Measurements from ENCODE around the gene CCNL2. TPM values are rescaled to one million over a fixed set of nuclear protein-coding genes. Genes with fewer than 3 reads are reported as not detected.

Gene CCNL2
- total RNA-seq, 1 donor from 2014 or later = 144 TPM

DNA sequence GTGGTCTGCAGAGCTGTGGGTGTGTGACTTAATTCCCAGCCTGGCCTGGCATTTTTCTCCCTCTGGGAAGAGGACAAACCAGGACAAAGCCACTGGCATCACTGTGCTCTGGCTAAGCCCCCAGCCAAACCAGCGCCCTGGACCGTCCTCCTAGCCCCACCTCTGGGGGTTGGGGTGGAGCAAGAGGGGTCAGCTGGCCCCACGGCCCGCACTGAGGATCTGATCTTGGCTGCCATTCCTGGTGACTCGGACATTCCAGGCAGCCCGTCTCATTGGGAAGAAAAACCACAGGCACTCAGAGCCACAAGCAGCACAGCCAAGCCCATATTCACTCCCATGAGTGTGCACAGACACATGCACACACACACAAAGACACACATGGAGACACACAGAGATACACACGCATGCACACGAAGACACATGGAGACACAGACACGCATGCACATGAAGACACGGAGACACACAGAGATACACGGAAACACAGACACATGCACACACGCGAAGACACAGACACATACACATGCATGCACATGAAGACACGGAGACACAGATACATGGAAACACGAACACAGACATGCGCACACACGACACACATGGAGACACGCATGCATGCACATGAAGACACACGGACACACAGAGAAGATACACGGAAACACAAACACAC is 38.5 kb downstream of the CCNL2 start:
- intact Hi-C loops (cut with micrococcal nuclease) = no loop called here
- no peak for DNase-seq
- no peaks in the 10 kb centered on the region for H3K36me3 Mint-ChIP-seq (ENCODE audit: low read depth)
- H3K4me3 Mint-ChIP-seq = no peak overlapping the region
- H3K27me3 Mint-ChIP-seq = peaks cover 15% of the 10 kb centered on the region
- no peak overlapping the region for H3K27ac Mint-ChIP-seq
- peaks cover 10% of the 10 kb centered on the region for H3K4me1 Mint-ChIP-seq
- no peaks in the 10 kb centered on the region for H3K9me3 Mint-ChIP-seq

DNA sequence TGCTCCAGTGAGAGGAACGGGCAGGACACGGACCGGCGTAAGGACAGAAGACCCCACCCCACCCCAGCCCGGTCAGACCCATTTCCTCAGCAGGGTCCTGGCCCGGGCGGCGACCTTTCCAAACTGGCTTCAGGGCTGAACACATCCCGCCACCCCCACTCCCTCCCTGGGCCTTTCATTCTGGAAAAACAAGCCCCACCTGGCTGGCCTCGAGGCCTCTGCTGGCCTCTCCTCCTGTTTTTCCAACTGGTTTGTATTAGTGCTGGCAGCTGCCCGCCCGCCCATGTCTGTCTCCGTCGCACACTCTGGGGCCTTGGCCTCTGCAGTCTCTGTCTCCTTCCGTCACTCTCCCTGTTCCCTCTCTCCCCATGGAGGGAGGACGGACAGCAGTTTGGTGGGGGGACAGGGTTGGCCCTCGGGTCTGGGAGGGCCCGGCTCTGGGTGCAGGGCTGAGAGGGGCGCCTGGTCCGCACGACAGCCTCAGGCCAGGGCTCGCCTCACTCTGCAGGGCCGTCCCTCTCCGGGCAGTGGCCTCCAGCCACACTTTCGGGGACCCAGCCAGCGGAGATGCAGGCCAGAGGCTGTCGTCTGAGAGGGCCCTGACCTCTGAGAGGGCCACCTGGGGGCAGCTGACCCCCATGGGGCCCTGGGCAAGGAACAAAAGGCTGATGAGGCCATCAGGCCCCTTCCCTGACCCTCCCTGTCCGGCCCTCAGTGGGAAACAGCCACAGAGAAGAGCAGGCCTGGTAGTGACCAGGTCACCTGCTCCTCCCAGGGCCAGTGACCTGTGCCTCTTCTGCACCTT is 39.3 kb downstream of the CCNL2 start:
- DNase-seq = no peak
- Mint-ChIP-seq H3K4me3 (peak overlapping the region; percentile 13), H3K9me3 (no peaks in the 10 kb centered on the region), H3K27me3 (peaks cover 15% of the 10 kb centered on the region), H3K36me3 (ENCODE audit: low read depth) (no peaks in the 10 kb centered on the region), H3K27ac (no peak overlapping the region), H3K4me1 (peaks cover 10% of the 10 kb centered on the region)
- intact Hi-C loops (cut with micrococcal nuclease) = no loop called here

DNA sequence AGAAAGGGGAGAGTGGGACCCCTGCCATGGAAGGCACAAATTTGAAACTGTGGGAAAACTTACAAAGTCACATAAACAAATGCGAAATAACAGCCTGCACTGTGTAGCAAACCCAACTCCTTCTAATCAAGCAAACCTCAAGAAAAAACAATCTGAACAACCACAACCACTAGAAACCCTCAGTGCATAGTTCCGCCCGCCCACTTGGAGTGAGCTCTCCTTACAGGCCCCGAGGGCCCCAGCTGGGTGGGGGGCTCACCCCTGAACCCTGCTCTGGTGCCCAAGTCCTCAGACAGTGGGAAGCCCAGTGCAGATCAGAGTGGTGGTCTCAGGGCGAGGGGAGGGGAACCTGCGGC is 39.8 kb downstream of the CCNL2 start:
- H3K4me3 Mint-ChIP-seq = peak overlapping the region; percentile 13

DNA sequence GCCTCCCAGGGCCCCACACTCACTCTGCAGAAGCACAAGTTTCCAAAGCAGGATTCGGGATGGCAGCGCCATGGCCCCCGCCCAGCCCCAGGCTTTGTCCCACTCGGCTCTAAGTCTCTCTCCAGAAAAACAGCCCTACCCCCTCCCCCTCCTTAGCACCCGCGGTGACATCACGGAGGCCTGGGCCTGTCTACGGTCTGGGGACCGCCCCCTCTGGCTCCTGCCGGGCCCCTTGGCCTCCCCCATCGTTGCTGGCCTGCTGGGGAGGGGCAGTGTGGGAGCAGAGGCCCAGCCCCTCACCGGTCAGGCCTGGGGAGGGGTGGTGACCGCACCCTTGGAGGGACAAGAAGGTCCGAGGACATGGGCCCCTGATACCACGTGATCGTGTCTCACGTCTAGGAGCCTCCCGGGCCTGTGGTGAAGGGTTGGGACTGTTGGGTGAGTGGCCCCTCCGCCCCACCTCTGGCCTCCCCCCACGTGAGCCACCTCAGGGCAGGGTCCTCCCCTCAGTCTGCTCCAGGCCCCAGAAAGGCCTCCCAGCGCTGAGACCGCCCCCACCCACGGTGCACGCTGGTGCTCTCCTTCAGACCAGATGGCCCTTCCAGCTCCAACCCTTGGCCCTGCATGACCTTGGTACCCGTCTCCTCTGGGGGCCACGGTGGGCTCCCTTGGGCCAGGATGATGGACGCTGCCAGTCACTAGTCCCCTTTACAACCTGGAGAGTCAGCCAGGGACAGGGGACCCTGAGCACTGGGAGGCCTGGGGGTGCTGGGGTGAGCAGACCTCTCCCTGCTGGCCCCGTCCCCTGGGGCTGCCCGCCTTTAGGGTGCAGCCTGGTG is 40.5 kb downstream of the CCNL2 start, which contains the start of gene MXRA8:
Gene MXRA8 (minus strand): TSS at position 123 of the 839 bp plus-strand sequence. CDS start 51 bp downstream, at position 72.
- Mint-ChIP-seq H3K4me1 (peaks cover 12% of the 10 kb centered on the region), H3K9me3 (no peaks in the 10 kb centered on the region), H3K4me3 (peak within 1 kb of the TSS; percentile 13), H3K36me3 (ENCODE audit: low read depth) (no peaks in the 10 kb centered on the region), H3K27me3 (peaks cover 20% of the 10 kb centered on the region), H3K27ac (no peak within 1 kb of the TSS)
- intact Hi-C loops (cut with micrococcal nuclease) = no loop called here
- no peak for DNase-seq

More for the DNA sequence above, 39.8 kb downstream of the CCNL2 start:
- Mint-ChIP-seq H3K9me3 (no peaks in the 10 kb centered on the region), H3K27ac (no peak overlapping the region), H3K4me1 (peaks cover 10% of the 10 kb centered on the region), H3K27me3 (peaks cover 15% of the 10 kb centered on the region), H3K36me3 (ENCODE audit: low read depth) (no peaks in the 10 kb centered on the region)
- DNase-seq = no peak
- intact Hi-C loops (cut with micrococcal nuclease) = no loop called here

DNA sequence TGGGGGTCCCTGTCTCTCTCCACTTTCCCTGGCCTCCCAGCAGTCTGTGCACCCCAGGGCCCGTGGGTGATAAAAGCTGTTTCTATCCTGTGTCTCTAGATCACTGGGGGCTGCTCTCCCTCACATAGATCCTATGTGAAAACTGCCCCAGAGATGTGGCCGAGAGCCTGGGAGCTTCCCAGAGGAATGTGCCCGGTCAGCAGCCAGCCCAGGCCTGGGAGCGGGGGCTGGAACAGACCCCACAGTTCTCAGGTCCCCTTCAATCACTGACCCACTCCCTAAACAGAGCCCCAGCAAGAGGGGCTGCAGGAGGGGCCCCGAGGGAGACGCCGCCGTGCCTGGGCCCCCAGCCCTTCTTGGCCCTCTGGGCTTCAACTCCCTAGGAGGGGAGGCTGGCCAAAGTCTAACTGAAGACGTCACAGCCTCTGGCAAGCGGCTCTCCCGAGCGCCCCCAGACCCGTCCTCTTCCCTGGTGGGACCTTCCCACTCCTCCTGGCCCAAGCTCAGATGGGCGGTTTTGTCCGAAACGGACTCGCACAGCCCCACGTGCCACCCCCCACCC is 41.2 kb downstream of the CCNL2 start:
- intact Hi-C loops (cut with micrococcal nuclease) = no loop called here
- Mint-ChIP-seq H3K9me3 (no peaks in the 10 kb centered on the region), H3K4me1 (peaks cover 12% of the 10 kb centered on the region), H3K4me3 (no peak overlapping the region), H3K27me3 (peaks cover 25% of the 10 kb centered on the region), H3K27ac (no peak overlapping the region), H3K36me3 (ENCODE audit: low read depth) (no peaks in the 10 kb centered on the region)
- DNase-seq = no peak

DNA sequence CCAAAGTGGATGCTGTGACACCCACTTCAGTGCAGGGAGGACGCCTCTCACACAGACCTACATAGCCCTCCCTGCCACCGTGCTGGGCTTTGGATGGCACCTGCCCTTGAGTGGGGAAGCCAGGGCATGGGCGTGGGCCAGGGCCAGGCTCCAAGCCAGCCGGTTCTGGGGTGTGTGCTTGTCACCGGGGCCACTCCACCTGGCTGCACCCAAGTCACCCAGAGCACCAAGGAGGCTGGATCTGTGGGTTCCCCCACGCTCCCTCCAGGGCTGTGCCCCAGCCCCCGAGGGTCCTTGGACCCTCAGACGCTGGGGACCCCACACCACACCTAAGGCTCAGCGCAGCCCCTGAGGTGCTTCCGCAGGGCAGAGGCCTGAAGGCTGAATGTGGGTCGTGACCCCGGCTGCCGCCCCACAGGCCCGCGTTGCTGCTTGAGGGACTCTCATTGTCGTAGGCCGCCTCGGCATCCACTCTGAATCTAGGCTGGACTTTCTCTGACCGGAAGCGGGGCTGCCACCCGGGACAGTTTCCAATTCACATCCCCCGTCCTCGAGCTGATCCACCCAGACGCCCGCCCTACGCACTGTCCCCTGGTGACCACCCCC is 42.2 kb downstream of the CCNL2 start:
- peaks cover 2% of the 10 kb centered on the region for H3K36me3 Mint-ChIP-seq (ENCODE audit: low read depth)
- H3K4me1 Mint-ChIP-seq = peaks cover 15% of the 10 kb centered on the region
- H3K27me3 Mint-ChIP-seq = peaks cover 31% of the 10 kb centered on the region
- no peak overlapping the region for H3K27ac Mint-ChIP-seq
- intact Hi-C loops (cut with micrococcal nuclease) = no loop called here
- no peaks in the 10 kb centered on the region for H3K9me3 Mint-ChIP-seq
- DNase-seq = no peak
- H3K4me3 Mint-ChIP-seq = no peak overlapping the region

DNA sequence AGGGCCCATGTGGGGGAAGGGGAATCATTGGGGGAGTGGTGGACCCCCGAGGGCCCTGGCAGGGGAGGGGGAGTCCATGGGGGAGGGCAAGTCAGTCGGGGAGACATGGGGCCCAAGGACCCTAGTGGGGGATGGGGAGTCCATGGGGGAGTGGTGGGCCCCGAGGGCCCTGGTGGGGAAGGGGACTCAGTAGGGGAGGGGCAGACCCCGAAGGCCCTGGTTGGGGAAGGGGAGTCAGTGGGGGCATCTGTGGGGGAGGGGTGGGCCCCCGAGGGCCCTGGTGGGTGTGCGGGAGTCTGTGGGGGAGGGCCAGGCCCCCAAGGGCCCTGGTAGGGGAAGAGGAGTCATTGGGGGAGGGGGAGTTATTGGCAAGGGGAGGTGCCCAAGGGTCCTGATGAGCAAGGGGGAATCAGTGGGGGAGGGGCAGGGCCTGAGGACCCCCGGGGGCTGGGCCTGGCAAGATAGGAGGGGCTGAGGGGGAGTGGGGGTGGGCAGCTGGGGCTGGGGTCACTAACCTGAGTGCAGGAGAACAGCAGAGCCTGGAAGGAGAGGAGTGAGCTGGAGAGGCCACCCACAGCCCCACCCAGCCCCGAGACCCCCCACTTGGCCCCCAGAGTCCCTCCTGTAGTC is 42.9 kb downstream of the CCNL2 start:
- H3K27me3 Mint-ChIP-seq = peaks cover 30% of the 10 kb centered on the region
- H3K27ac Mint-ChIP-seq = no peak overlapping the region
- intact Hi-C loops (cut with micrococcal nuclease) = no loop called here
- no peak overlapping the region for H3K4me3 Mint-ChIP-seq
- no peak for DNase-seq
- no peaks in the 10 kb centered on the region for H3K9me3 Mint-ChIP-seq
- peaks cover 14% of the 10 kb centered on the region for H3K4me1 Mint-ChIP-seq
- peaks cover 2% of the 10 kb centered on the region for H3K36me3 Mint-ChIP-seq (ENCODE audit: low read depth)

DNA sequence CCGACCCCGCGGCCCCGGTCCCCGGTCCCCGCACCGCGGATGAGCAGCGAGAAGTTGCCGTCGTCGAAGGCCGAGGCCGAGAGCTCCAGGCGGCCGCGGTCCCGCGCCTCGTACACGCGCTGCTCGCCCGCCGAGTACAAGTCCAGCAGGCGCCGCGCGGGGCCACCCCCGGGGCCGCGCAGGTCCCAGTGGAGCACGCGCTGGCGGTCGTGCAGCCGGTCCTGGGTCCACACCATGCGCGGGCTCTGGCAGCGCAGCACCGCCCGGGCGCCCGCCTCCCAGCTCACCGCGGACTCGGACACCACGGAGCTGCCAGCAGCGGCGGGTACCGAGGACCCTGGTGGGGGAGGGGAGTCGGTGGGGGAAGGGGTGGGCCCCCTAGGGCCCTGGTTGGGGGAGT is 43.7 kb downstream of the CCNL2 start:
- H3K36me3 Mint-ChIP-seq (ENCODE audit: low read depth) = peaks cover 2% of the 10 kb centered on the region
- H3K9me3 Mint-ChIP-seq = no peaks in the 10 kb centered on the region
- intact Hi-C loops (cut with micrococcal nuclease) = no loop called here
- H3K4me1 Mint-ChIP-seq = peaks cover 14% of the 10 kb centered on the region
- no peak for DNase-seq
- H3K27me3 Mint-ChIP-seq = peaks cover 26% of the 10 kb centered on the region
- no peak overlapping the region for H3K27ac Mint-ChIP-seq
- H3K4me3 Mint-ChIP-seq = no peak overlapping the region

DNA sequence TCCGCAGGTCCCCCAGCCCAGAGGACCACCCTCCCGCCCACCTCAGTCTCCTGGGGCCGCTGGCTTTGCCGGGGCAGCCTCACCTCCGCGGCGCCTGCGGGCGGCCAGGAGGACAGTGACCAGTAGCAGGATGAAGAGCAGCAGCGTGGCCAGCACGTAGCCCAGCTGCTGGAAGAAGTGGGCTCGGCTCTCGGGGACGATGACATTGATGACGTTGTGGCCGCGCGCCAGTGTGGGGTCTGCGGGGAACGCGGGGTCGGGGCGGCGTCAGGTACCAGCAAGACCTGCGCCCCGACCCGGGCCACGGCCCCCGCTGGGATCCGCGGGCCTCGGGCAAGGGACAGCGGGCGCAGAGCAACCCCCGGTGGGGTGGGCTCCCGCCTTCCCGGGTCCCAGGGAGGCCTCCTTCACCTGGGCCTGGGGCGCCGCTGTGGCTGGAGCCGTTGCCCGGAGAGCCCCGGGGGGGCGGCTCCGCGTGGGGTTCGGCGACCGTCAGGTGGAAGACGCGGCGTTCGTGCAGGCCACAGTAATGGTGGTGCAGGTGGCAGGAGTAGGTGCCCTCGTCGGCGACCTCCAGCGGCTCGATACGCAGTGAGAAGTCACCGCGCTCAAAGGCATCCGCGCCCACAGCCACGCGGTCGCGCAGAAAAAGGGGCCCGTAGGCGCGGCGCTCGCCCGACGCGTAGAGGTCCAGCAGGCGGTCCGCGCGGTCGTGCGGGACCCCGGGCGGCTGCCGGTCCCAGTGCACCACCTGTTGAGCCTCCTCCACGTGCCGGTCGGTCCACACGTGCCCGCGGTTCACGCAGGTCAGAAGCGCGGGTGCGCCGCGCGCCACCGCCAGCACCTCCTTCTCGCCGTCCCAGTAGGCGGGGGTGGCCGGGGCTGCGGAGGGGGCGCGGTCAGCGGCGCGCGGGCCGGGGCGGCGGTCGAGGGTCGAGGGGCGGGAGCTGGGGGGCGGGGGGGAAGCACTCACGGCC is 44.6 kb downstream of the CCNL2 start:
- Mint-ChIP-seq H3K27ac (no peak overlapping the region), H3K4me3 (no peak overlapping the region), H3K36me3 (ENCODE audit: low read depth) (peaks cover 2% of the 10 kb centered on the region), H3K27me3 (peaks cover 26% of the 10 kb centered on the region), H3K4me1 (peaks cover 14% of the 10 kb centered on the region), H3K9me3 (no peaks in the 10 kb centered on the region)
- intact Hi-C loops (cut with micrococcal nuclease) = no loop called here
- no peak for DNase-seq

DNA sequence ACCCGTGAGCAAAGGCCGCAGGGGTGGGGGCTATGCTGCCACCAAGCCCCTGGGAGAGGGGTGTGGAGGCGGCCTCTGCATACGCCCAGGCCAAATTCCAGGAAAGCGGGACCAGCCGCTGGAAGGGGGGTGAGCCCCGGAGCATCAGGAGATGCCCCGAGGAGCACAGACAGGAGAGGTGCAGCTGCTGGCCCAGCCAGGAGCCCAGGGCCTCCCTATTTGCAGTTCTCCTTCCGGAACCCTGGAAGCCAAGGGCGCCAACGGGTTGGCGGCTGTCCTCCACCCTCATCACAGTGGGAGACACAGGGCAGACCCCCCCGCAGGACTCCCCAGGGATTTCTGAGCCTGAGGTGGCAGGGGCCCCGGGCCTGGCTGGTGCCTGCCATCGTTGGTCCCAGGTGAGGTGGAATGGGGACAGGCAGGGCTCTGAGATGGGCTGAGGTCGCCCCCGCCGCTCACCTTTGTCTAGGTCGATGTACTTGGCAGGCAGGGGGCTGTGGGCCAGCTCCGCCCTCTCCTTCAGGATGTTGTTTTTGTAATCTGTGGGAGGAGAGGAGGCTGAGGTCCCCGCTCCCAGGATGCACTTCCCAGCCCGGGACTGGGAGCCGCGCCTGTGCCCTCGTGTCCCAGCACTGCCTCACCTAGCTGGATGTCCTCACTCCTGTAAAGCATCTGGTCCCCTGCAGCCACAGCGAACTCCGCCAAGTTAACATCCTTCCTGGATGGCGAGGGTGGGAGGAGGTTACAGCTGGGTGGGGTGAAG is 45.6 kb downstream of the CCNL2 start:
- Mint-ChIP-seq H3K36me3 (ENCODE audit: low read depth) (peaks cover 2% of the 10 kb centered on the region), H3K27me3 (peaks cover 26% of the 10 kb centered on the region), H3K4me1 (peaks cover 8% of the 10 kb centered on the region), H3K27ac (no peak overlapping the region), H3K9me3 (no peaks in the 10 kb centered on the region), H3K4me3 (no peak overlapping the region)
- no peak for DNase-seq
- intact Hi-C loops (cut with micrococcal nuclease) = no loop called here

DNA sequence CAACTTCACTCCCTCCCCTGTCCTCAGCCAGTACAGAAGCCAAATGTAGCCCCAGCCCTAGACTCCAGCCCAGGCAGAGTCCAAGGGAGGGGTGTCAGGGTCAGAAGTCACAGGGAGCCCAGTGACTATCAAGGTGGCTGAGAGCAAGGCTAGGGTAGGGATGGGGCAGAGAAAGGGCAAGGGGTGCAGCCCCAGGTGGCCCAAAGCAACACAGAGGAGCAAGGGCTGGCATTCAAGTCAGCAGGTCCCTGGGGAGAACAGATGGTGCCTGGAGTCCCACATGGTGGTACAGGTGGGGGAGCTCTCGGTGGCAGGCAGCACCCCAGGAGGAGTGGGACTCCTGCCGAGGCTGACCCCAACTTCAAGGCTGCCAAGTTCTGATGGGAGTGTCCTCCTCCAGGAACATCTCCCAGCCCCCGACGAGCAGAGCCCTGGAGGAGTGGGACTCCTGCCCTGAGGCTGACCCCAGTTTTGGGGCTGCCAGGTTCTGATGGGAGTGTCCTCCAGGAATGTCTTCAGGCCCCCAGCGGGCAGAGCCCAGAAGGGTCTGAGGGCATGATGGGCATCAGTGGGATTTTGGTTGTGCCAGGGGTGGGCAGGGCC is 46.2 kb downstream of the CCNL2 start:
- peaks cover 6% of the 10 kb centered on the region for H3K4me1 Mint-ChIP-seq
- no peak for DNase-seq
- H3K27me3 Mint-ChIP-seq = peaks cover 25% of the 10 kb centered on the region
- H3K36me3 Mint-ChIP-seq (ENCODE audit: low read depth) = peaks cover 2% of the 10 kb centered on the region
- H3K9me3 Mint-ChIP-seq = no peaks in the 10 kb centered on the region
- intact Hi-C loops (cut with micrococcal nuclease) = no loop called here
- H3K27ac Mint-ChIP-seq = no peak overlapping the region
- H3K4me3 Mint-ChIP-seq = no peak overlapping the region
